ENCODE measurements around the gene LRP2.

LRP2 gene

DNA sequence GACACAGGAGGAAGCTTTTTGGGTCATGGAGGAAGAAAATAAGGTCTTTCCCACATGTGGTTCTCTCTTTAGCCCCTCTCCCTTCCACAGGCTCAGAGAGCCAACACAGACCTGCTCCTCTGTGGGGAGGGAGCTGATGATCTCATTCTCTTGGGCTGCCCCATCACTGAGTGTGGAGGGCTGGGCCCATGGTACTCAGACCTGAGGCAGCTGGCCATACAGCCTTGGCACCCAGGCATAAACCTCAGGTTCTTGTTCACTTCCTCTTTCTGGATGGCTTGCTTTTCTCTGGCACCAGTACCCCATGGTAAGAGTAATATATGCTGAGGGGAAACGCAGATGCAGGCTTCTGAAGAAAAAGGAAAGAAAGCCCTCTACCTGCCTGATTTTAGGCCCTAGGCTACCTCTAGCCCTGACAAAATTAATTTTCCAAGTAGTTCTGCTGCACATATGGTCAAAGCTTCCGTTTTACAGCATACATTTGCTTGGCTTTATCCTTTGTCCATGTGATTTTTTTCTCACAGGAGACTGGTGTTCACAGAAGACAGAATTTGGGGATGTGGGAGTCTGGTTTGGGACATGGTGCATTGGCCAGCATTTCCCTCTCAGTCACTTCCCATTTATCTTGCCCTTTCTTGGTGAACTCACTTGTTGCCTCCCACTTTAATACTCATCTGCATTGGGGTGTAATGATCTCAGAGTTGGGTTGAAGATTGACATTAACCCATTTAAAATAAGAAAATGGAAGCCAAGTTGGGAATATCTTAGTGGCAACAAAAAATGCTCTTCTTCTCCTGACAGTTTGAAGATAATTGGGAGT is 281.9 kb downstream of the LRP2 start:
- TF ChIP-seq ZNF274 (IDR thresholded peaks at IDR 0.05; ENCODE audit: low read depth, low read length), result no peak
- no peak for TF ChIP-seq YY1 (IDR thresholded peaks at IDR 0.05; ENCODE audit: insufficient read depth, insufficient read length)
- no peak for TF ChIP-seq SUZ12 (IDR thresholded peaks at IDR 0.05; ENCODE audit: extremely low read depth, insufficient read depth, insufficient read length)
- no peak overlapping the region for H3K9ac ChIP-seq (ENCODE audit: insufficient read length, low read depth)
- H3K27me3 ChIP-seq (ENCODE audit: insufficient read depth, insufficient read length), result no peaks in the 10 kb centered on the region
- DNase-seq (ENCODE audit: low read depth, low spot score), result no peak
- no peaks in the 10 kb centered on the region for H3K36me3 ChIP-seq (ENCODE audit: insufficient read depth, insufficient read length, low read length)
- no peak overlapping the region for H3K4me3 ChIP-seq (ENCODE audit: insufficient read length, low read depth)
- H3K4me1 ChIP-seq (ENCODE audit: insufficient read depth, insufficient read length), result no peaks in the 10 kb centered on the region
- H3K9me3 ChIP-seq (ENCODE audit: insufficient read depth, low read length), result no peaks in the 10 kb centered on the region

- no peak for DNase-seq (ENCODE audit: low read depth, low spot score)
- Histone ChIP-seq H3K27me3 (ENCODE audit: insufficient read depth, insufficient read length) (no peaks in the 10 kb centered on the region), H3K9me3 (ENCODE audit: insufficient read depth, low read length) (no peaks in the 10 kb centered on the region), H3K4me1 (ENCODE audit: insufficient read depth, insufficient read length) (no peaks in the 10 kb centered on the region), H3K9ac (ENCODE audit: insufficient read length, low read depth) (no peak overlapping the region), H3K4me3 (ENCODE audit: insufficient read length, low read depth) (no peak overlapping the region), H3K36me3 (ENCODE audit: insufficient read depth, insufficient read length, low read length) (no peaks in the 10 kb centered on the region)
- no peak for TF ChIP-seq ZNF274 (IDR thresholded peaks at IDR 0.05; ENCODE audit: low read depth, low read length)
Measured at GRCh38 chr2:169077674-169078240, 284.6 kb downstream of the LRP2 start.
